Suprapubic skin (tissue), 4 donors: ENCODE results near the gene MAST3. TPM values are rescaled to one million over a fixed set of nuclear protein-coding genes. Genes with fewer than 3 reads are reported as not detected.

Source experiments
- DNase-seq, 2 donors: peaks; one replicate each; pipeline ENCODE4 v3.0.0-alpha.2; 2019; ENCODE audit warnings: low spot score in 2 of 2
- H3K27ac ChIP-seq: fragments of 200-600 bp; sonication (generic); one replicate; pipeline ENCODE4 v1.5.1; 2019
- H3K27me3 ChIP-seq: fragments of 200-600 bp; sonication (generic); one replicate; pipeline ENCODE4 v1.5.1; 2019
- H3K36me3 ChIP-seq: fragments of 200-600 bp; sonication (generic); one replicate; pipeline ENCODE4 v1.5.1; 2019
- H3K4me1 ChIP-seq: fragments of 200-600 bp; sonication (generic); one replicate; pipeline ENCODE4 v1.5.1; 2019
- H3K4me3 ChIP-seq: fragments of 200-600 bp; sonication (generic); one replicate; pipeline ENCODE4 v1.5.1; 2019; ENCODE audit warnings: mild to moderate bottlenecking
- H3K9me3 ChIP-seq: fragments of 200-600 bp; sonication (generic); one replicate; pipeline ENCODE4 v1.5.1; 2019
- EP300 ChIP-seq: sonication (generic); formaldehyde crosslinking; IDR thresholded peaks from one replicate; pipeline ENCODE4 v1.6.1; 2017; ENCODE audit warnings: antibody characterized with exemption
- POLR2A ChIP-seq, 2 donors: fragments of 450-650 bp; IDR thresholded peaks; one replicate each; pipeline ENCODE4 v1.6.1; 2017; ENCODE audit warnings: antibody characterized with exemption in 2 of 2, mild to moderate bottlenecking in 2 of 2, moderate library complexity in 2 of 2
- POLR2AphosphoS5 ChIP-seq, 3 donors: sonication (generic); formaldehyde crosslinking; IDR thresholded peaks; one replicate each; pipeline ENCODE4 v1.6.1; 2017; ENCODE audit warnings: antibody characterized with exemption in 3 of 3
- WGBS: methylation state at CpG from one replicate; pipeline ENCODE4 v1.1.5; 2018; 5-methylcytosine and 5-hydroxymethylcytosine counted together
- total RNA-seq, 4 donors: library from RNA; depleted of rRNA; stranded (reverse); fragments of >200 nt; gene quantifications; one replicate each; pipeline ENCODE4 v1.1.0, GENCODE V29; 2016
- TF ChIP-seq, protein P1 (sequence below), 2 donors: fragments of 200-600 bp in 1 of 2; fragments of 450-650 bp in 1 of 2; sonication (generic) in 1 of 2; IDR thresholded peaks; one replicate each; pipeline ENCODE4 v1.5.1; 2016 to 2019; ENCODE audit warnings: antibody characterized with exemption in 2 of 2, mild to moderate bottlenecking in 1 of 2, moderate library complexity in 1 of 2

MAST3 gene
- total RNA-seq, 4 donors from 2014 or later = 13.4 to 29.7 (median 20.0) TPM

DNA sequence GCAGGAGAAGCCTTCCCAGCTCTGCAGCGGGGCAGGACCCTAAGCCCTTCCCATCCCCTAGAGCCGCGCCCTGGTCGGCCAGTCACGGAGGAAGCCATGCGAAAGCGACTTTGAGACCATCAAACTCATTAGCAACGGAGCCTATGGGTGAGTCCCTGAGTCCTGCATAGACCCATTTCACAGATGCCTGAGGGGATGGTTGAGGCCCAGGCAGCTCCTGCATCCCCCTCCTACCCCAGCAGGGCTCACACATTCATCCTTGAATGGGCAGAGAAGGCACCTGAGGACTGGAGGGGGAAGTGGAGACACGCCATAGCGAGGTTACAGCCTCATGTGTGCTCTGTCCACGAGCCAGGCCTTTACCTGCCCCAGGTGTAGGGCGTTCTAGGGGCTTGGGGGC, 31.2 kb downstream of the MAST3 start:
- WGBS = 90% methylated on average over 12 of the region's 12 CpGs
- Histone ChIP-seq H3K27me3 (no peaks in the 10 kb centered on the region), H3K27ac (no peak overlapping the region), H3K9me3 (no peaks in the 10 kb centered on the region), H3K4me1 (no peaks in the 10 kb centered on the region), H3K4me3 (no peak overlapping the region), H3K36me3 (peaks cover 55% of the 10 kb centered on the region)
- TF ChIP-seq, protein P1, sequence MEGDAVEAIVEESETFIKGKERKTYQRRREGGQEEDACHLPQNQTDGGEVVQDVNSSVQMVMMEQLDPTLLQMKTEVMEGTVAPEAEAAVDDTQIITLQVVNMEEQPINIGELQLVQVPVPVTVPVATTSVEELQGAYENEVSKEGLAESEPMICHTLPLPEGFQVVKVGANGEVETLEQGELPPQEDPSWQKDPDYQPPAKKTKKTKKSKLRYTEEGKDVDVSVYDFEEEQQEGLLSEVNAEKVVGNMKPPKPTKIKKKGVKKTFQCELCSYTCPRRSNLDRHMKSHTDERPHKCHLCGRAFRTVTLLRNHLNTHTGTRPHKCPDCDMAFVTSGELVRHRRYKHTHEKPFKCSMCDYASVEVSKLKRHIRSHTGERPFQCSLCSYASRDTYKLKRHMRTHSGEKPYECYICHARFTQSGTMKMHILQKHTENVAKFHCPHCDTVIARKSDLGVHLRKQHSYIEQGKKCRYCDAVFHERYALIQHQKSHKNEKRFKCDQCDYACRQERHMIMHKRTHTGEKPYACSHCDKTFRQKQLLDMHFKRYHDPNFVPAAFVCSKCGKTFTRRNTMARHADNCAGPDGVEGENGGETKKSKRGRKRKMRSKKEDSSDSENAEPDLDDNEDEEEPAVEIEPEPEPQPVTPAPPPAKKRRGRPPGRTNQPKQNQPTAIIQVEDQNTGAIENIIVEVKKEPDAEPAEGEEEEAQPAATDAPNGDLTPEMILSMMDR (IDR thresholded peaks at IDR 0.05) = no peak
- no peak for TF ChIP-seq POLR2A (IDR thresholded peaks at IDR 0.05)
- no peak for TF ChIP-seq POLR2AphosphoS5 (IDR thresholded peaks at IDR 0.05)
- TF ChIP-seq EP300 = no peak
- DNase-seq = no peak

DNA sequence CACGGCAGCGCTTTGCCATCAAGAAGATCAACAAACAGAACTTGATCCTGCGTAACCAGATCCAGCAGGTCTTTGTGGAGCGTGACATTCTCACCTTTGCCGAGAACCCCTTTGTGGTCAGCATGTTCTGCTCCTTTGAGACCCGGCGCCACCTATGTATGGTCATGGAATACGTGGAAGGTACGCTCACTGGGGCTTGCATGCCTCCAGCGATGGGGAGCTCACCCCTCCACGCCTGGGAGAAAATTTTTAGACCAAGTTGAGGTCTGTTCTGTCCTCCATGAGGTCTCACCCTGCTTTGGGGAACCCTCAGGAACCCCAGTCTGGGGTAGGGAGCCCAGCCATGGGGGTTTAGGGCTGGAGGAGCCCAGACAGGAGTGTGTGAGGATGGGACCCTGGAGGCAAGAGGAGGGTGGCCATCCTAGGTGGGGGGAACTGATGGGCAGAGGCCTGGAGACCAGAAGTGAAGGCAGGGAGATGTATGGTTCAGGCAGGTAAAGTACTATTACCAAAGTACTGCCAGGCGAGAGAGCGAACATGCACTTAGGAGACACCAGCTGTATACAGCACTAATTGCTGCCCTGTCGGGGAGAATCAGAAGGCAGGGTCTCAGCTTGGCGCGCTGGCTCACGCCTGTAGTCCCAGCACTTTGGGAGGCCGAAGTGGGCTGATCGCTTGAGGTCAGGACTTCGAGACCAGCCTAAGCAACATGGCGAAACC, 33.1 kb downstream of the MAST3 start:
- Histone ChIP-seq H3K9me3 (no peaks in the 10 kb centered on the region), H3K4me1 (no peaks in the 10 kb centered on the region), H3K27me3 (no peaks in the 10 kb centered on the region), H3K4me3 (no peak overlapping the region), H3K36me3 (peaks cover 60% of the 10 kb centered on the region), H3K27ac (no peak overlapping the region)
- no peak for DNase-seq
- WGBS = over 99% methylated on average over 16 of the region's 21 CpGs
- TF ChIP-seq, protein P1 (IDR thresholded peaks at IDR 0.05) = no peak
- TF ChIP-seq POLR2AphosphoS5 (IDR thresholded peaks at IDR 0.05) (no peak), POLR2A (IDR thresholded peaks at IDR 0.05) (no peak), EP300 (no peak)

DNA sequence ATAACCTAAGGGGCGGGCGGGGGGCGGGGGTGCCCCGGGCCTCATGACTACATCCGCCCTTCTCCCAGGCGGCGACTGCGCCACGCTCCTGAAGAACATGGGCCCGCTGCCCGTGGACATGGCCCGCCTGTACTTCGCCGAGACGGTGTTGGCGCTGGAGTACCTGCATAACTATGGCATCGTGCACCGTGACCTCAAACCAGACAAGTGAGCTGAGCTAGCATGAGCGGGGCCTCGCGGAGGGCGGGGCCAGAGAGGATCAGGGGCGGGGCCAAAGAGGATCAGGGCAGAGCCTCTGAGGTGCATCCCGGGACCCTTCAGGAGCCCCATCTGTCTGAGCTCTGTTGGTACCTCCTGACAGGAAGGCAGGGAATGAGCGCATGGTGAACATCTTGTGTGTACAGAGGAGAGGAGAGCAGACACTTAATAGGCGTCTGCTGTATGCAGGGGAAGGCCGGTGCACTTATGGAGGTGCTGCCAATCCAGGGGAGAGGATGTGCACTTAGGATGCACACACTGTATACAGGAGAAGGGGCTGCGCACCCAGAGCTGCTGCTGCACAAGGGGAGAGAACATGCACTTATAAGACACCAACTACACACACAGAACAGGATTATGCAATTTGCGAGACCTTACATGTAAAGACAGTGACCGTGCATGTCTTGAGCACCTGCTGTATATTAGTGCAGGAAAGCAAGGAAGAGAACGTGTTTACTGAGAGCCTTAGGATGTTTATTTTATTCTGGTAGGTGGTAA, 34.4 kb downstream of the MAST3 start:
- 73% methylated on average over 31 of the region's 31 CpGs for WGBS
- H3K36me3 ChIP-seq = peaks cover 67% of the 10 kb centered on the region

DNA sequence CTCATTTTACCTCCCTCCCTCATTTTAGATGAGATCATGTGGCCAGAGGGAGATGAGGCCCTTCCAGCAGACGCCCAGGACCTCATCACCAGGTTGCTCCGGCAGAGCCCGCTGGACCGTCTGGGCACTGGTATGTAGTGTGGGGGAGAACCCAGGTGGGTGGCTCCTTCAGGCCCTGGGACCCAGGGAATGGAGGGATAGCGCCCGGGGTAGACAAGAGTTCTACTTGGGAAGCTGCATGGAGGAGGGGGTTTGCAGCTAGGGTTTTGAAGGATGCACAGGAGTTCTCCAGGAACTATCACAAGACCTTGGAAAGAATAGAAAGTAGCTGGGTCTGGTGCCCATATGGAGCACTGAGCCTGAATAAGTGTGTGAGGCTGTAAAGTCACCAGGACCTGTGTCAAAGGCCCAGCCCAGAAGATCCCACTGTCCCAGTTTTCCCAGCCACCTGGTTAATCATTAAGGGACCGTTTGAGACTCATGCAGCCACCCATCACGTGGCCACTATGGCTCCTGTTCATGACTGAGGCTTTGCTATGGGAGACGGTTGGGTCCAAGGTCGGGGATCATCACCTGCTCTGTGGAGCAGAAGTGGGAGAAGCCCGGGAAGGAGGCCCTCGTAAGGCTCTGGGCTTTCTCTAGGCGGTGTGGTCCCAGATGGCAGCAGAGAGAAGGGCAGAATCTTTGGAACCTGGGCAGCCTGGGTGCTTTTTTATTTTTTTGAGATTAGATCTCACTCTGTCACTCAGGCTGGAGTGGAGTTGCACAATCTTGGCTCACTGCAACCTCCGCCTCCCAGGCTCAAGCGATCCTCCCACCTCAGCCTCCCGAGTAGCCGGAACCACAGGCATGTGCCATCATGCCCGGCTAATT, 38.4 kb downstream of the MAST3 start:
- WGBS = 89% methylated on average over 18 of the region's 18 CpGs
- H3K36me3 ChIP-seq = peaks cover 63% of the 10 kb centered on the region
- no peak for DNase-seq
- TF ChIP-seq POLR2AphosphoS5 (IDR thresholded peaks at IDR 0.05) = no peak
- TF ChIP-seq EP300 = no peak
- no peak for TF ChIP-seq POLR2A (IDR thresholded peaks at IDR 0.05)
- TF ChIP-seq, protein P1 (IDR thresholded peaks at IDR 0.05) = no peak
- H3K4me1 ChIP-seq = no peaks in the 10 kb centered on the region
- H3K9me3 ChIP-seq = no peaks in the 10 kb centered on the region
- no peak overlapping the region for H3K27ac ChIP-seq
- no peaks in the 10 kb centered on the region for H3K27me3 ChIP-seq
- no peak overlapping the region for H3K4me3 ChIP-seq

More for the DNA sequence above, 34.4 kb downstream of the MAST3 start:
- no peak overlapping the region for H3K27ac ChIP-seq
- H3K9me3 ChIP-seq = no peaks in the 10 kb centered on the region
- H3K4me1 ChIP-seq = no peaks in the 10 kb centered on the region
- DNase-seq = no peak
- TF ChIP-seq POLR2A (IDR thresholded peaks at IDR 0.05) (no peak), POLR2AphosphoS5 (IDR thresholded peaks at IDR 0.05) (no peak)
- TF ChIP-seq, protein P1 (IDR thresholded peaks at IDR 0.05) = no peak
- H3K27me3 ChIP-seq = no peaks in the 10 kb centered on the region
- no peak overlapping the region for H3K4me3 ChIP-seq
